ENCODE measurements around the gene SPN.
"Not testable (repeated sequence)": the region's sequence is repeated elsewhere in the genome, so short reads cannot be mapped to it uniquely, and the experiment has no call there.

SPN gene

DNA sequence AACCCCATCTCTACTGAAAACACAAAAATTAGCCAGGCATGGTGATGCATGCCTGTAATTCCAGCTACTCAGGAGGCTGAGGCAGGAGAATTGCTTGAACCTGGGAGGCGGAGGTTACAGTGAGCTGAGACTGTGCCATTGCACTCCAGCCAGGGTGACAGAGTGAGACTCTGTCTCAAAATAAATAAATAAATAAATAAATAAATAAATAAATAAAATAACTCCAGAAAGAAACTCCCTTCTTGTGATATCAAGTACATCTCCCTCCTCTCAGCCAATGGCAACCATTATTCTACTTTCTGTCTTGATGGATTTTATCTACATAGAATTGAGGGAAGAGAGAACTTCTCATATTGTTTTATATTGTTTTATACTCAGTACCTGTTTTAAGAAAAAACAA is 44.1 kb downstream of the SPN start:
- not testable (repeated sequence) for DNase-seq

DNA sequence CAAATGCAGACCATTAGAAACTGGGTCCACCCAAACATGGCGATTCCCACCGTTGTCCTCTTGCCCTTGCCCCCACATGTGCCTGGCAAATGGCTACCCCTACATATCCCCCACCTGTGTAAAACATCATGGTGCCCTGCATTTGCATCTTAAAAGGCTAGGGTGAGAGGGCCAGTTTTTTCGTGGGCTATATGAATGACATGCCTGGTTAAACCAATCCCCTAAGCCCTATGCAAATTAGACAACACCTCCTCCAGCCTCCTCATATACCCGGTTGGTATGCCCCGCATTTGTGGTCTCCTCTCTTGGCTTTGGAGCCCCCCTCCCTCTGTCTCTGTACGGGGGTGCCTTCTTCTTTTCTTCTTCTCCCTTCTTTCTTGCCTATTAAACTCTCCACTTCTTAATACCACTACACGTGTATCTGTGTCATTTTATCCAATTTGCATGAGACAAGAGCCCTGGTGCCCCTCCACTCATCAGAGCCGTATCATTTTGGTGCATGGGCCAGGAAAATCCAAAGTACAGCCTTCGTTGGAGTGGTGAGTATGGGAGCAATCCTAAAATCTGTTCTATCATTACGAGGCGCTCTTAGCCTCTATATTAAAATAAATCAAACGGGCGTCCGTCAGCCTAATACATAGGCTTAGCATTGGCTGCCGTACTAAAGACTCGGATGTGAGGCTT is 46.0 kb downstream of the SPN start:
- DNase-seq = no peak

DNA sequence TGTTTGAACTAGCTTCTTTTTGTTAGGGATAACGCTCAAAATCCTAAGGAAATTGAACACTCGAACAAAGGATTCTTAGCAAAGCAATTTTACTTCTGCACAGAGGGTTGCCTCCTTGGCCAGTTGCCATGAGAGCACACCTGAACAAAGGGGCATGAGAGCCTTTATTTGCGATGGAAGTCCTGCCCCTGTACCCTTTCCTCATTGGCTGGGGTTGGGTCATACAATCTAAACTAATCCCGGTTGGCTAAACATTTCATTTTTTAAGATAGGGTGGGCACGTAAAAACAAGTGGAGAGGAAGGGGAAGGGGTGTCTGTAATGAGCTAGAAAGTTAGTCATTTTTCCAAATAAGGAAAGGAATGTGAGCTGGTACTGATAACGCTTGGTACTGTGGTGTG is 46.6 kb downstream of the SPN start:
- DNase-seq = not testable (repeated sequence)

DNA sequence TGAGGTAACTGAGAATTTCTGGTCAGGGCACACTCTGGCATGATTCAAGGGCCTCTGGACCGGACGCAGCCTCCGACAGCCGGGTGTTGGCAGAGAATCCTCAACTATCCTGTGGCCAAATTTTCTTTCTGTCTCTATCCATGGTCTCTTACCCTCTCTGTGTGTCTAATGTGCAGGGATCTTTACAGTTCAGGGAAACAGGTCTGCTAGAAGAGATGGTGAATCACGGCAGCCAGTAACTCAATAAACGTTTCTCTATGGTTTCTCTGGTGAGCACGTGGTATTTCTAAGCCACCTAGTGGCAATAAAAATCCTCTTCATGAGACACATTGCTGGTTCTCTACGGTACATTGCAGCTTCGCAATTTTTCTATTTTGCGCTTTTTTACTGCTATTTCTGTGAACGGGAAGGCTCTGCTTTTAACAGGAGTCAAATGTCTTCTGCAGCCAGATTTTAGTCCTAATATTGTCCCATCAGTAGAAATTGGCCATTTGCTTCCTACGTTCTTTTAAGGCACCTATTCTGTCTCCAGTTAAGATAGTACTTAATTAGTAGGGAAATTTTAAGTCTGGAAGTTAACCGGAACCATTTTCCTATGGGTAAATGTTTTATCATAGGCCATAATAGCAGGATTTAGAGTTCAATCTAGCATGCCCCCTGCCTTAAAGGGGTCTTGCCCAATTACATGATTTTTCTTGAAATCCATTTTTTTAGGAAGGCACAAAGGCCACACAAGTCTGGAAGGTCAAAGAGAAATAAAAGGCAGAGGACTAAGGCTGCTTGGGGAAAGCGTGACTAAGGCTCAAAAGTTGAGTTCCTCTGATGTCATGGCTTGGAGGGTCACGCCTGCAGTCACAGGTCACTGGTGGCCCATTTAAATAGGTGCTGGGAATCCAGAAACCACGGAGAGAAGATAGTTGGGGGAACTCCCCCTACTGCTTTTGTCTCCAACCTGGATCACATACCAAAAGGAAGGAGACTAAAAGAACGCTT is 47.5 kb downstream of the SPN start:
- peak; percentile 21 for DNase-seq

DNA sequence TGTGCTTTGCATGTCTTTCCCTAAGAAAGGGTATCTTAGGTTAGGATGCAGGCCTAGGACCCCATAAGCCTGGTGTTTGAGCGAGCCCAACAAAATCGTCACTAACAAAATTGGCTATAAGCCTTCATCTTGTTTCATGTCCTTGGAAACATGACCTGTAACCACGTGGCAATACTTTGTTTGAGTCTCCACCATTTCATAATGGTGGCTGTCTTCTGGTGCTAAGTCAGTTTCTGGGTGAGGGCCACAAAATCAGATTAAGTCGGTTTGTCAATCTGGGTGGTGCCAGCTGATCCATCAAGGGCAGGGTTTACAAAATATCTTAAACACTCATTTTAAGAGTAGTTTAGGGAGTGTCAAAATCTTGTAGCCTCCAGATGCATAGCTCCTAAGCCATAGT is 49.8 kb downstream of the SPN start:
- peak; percentile 50 for DNase-seq

DNA sequence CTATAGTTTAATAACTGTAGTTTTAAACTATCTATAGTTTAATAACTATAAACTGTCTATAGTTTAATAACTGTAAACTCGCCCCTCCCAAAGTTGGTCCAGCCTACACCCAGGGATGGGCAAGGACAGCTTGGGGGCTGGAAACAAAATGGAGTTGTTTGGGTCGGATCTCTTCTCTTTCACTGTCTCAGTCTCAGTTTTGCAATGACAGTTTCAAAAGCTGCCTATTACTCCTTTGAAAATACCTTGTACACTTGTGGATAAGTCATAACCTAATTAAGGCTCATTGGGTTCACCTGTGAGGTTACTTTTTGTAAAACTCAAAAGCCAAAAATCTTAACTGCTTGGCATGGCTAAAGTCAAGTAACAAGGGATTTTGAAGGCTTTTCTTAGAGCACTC is 51.3 kb downstream of the SPN start:
- DNase-seq = no peak

DNA sequence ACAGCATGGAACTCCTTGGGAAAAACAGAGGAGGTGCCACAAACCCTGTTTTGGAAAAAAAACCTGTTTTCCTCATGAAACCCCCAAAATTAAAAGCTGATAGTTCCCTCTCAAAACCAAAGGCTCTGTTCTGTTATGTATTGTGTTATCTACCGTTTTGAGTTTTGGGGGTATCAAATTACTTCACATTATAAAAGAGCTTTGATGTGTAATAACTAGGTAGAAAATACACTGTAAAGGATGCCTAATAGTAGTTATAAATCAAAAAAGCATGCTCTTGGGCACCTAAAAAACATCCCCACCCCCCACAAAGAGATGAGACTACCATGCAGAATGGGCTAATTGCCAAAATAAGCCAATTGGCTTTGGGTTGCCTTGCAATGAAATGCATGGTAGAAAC is 51.9 kb downstream of the SPN start:
- no peak for DNase-seq

DNA sequence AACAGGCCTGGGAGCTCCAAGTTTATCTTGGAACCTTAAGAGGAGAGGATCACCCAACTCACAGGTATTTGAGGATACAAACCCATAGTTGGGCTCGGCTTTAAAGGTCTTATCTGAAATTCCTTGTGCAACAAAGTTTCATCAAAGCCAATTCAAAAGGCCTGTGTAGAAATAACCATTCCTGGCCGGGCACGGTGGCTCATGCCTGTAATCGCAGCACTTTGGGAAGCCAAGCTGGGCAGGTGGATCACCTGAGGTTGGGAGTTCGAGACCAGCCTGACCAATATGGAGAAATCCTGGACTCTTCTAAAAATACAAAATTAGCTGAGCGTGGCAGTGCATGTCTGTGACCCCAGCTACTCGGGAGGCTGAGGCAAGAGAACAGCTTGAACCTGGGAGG is 54.1 kb downstream of the SPN start:
- DNase-seq = no peak

DNA sequence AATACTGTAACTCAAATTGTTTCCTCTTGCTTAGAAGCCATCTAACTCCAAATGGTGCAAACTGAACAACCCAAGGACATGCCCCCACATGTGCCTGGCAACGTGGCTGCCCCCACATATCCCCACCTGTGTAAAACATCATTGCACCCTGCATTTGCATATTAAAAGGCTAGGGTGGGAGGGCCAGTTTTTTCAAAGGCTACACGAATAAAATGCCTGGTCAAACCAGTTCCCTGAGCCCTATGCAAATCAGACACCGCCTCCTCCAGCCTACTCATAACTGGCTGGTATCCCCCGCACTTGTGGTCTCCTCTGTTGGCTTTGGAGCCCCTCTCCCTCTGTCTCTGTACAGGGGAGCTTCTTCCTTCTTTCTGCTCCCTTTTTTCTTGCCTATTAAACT is 56.0 kb downstream of the SPN start:
- DNase-seq = no peak

Data from DMS 273 treated with DMSO at 0.1 percent for 48 hours (cell line).